ENCODE results near the gene SATB1. TPM values are rescaled to one million over a fixed set of nuclear protein-coding genes. Genes with fewer than 3 reads are reported as not detected.

SATB1 gene
- total and polyA plus RNA-seq, 2 of the 8 experiments (the other 6 are each of a cell fraction or from before 2014, with no cell fraction given) = 18.8 to 28.0 TPM

DNA sequence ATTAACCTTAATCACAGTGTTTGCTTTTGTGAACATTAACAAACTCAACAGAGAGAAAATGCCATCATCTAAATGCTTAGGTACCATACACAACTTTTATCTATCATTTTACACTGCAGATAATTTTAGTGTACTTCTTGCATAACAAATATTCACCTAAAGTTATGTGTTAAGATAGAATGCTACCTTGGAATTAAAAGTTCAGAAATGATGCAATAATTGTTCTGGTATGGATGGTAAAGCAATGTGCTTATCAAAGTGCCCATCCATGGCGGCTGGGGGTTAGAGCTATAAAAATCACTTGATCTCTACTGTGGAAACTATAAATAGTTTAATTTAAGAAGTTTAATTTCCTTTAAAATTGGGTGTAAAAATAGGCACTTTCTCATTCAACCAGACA is 28.7 kb downstream of the SATB1 start:
- no peak overlapping the region for H2AK5ac ChIP-seq (ENCODE audit: low read depth, low read length)
- POLR2A ChIA-PET (ENCODE audit: partially characterized antibody) = no interaction called here
- no peak overlapping the region for H3K14ac ChIP-seq (ENCODE audit: insufficient read length)
- CTCF ChIA-PET (ENCODE audit: partially characterized antibody) = interaction anchor here (1.3 kb wide), 2 partner anchors 356 to 361 kb away, joined by 3 read pairs; no protein-coding TSS in a partner anchor
- H3K9me3 ChIP-seq (ENCODE audit: insufficient read depth in 2 of 2, low read depth in 1 of 2, low read length in 1 of 2) = no peaks in the 10 kb centered on the region
- H2BK15ac ChIP-seq (ENCODE audit: low read length) = no peak overlapping the region
- no peak overlapping the region for H3K9ac ChIP-seq (replicated peaks in 1 of 4; ENCODE audit: extremely low read depth in 1 of 4, low read depth in 3 of 4, low read length in 3 of 4)
- FAIRE-seq = no peak
- no peaks in the 10 kb centered on the region for H3K23me2 ChIP-seq (ENCODE audit: low read depth, low read length)
- WGBS, 2 experiments (ENCODE audit: extremely low coverage in 1 of 2, insufficient coverage in 1 of 2, insufficient read length in 1 of 2, insufficient replicate concordance in 2 of 2, low coverage in 1 of 2, low lambda C conversion rate in 2 of 2, missing lambda C conversion rate in 1 of 2) = 0% methylated on average over 1 of the region's 1 CpG; no CpG with 5 or more reads in 1 of the 2 experiments
- no peak overlapping the region for H3K56ac ChIP-seq (replicated peaks; ENCODE audit: insufficient read length, low read depth, low read length)
- H4K20me1 ChIP-seq (replicated peaks in 1 of 2; ENCODE audit: control insufficient read depth in 1 of 2, insufficient read depth in 2 of 2, low read length in 2 of 2) = no peaks in the 10 kb centered on the region
- no peak overlapping the region for H4K91ac ChIP-seq (replicated peaks; ENCODE audit: insufficient read length, low read length)
- H3K4me2 ChIP-seq (ENCODE audit: insufficient read depth in 1 of 2, low read depth in 2 of 2, low read length in 2 of 2) = no peak overlapping the region
- H2AFZ ChIP-seq (ENCODE audit: low read length) = no peak overlapping the region
- H2BK20ac ChIP-seq (ENCODE audit: low read length) = no peak overlapping the region
- H3K79me2 ChIP-seq (ENCODE audit: control insufficient read depth in 1 of 2, insufficient read depth in 2 of 2, low read length in 2 of 2) = no peaks in the 10 kb centered on the region
- H3K27ac ChIP-seq (ENCODE audit: low read depth, low read length) = no peak overlapping the region
- no peaks in the 10 kb centered on the region for H3K27me3 ChIP-seq (replicated peaks in 1 of 4; ENCODE audit: control insufficient read depth in 3 of 4, extremely low read depth in 1 of 4, insufficient read depth in 3 of 4, low read length in 3 of 4)
- DNase-seq (ENCODE audit: low read depth in 1 of 2, low spot score in 2 of 2) = no peak
- H2BK120ac ChIP-seq (replicated peaks; ENCODE audit: low read depth, low read length) = no peak overlapping the region
- no peak overlapping the region for H2BK12ac ChIP-seq (ENCODE audit: low read depth, low read length)
- no peak overlapping the region for H4K5ac ChIP-seq (ENCODE audit: insufficient read length, low read depth, low read length)
- no peak overlapping the region for H3K4me3 ChIP-seq (ENCODE audit: extremely low read depth in 1 of 4, insufficient read depth in 2 of 4, low read depth in 3 of 4, low read length in 4 of 4)
- no peak overlapping the region for H2BK5ac ChIP-seq (ENCODE audit: low read depth, low read length)
- no peak overlapping the region for H4K8ac ChIP-seq (ENCODE audit: extremely low read depth, insufficient read depth, low read length)
- peaks cover 3 to 7% (median 4%) of the 10 kb centered on the region in 4 experiments; a peak in 5 of 8 replicates for H3K36me3 ChIP-seq (ENCODE audit: control insufficient read depth in 2 of 4, insufficient read depth in 4 of 4, low read length in 3 of 4)
- no peak overlapping the region for H3K18ac ChIP-seq (ENCODE audit: extremely low read depth, low read length)
- no peaks in the 10 kb centered on the region for H3K4me1 ChIP-seq (replicated peaks in 1 of 4; ENCODE audit: control insufficient read depth in 3 of 4, insufficient read depth in 4 of 4, low read length in 3 of 4)
- H3K4ac ChIP-seq (replicated peaks; ENCODE audit: insufficient read length, low read depth, low read length) = no peak overlapping the region
- no peaks in the 10 kb centered on the region for H3K79me1 ChIP-seq (ENCODE audit: low read depth, low read length)
- H3K23ac ChIP-seq (ENCODE audit: insufficient read length) = no peak overlapping the region
- TF ChIP-seq TCF12 (IDR thresholded peaks at IDR 0.05; ENCODE audit: low read depth, low read length) (no peak), TEAD4 (IDR thresholded peaks at IDR 0.05; ENCODE audit: low read depth, low read length) (no peak), CBX8 (IDR thresholded peaks at IDR 0.05; ENCODE audit: borderline replicate concordance, low read depth, low read length) (no peak), CBX5 (IDR thresholded peaks at IDR 0.05; ENCODE audit: low read depth, low read length) (no peak), ASH2L (IDR thresholded peaks at IDR 0.05; ENCODE audit: low read length) (no peak), RFX5 (IDR thresholded peaks at IDR 0.05; ENCODE audit: borderline replicate concordance, low read depth, low read length) (no peak), MAFK (IDR thresholded peaks at IDR 0.05; ENCODE audit: low read depth, low read length) (no peak), SP4 (IDR thresholded peaks at IDR 0.05; ENCODE audit: low read length) (no peak), RNF2 (IDR thresholded peaks at IDR 0.05; ENCODE audit: borderline replicate concordance, low read depth, low read length, missing control alignments, poor library complexity, severe bottlenecking) (no peak), SUZ12 (IDR thresholded peaks at IDR 0.05; ENCODE audit: low read length) (no peak), SP1 (IDR thresholded peaks at IDR 0.05; ENCODE audit: low read depth, low read length) (no peak), SP2 (IDR thresholded peaks at IDR 0.05; ENCODE audit: low read length) (no peak)
- TF ChIP-seq, protein P1, sequence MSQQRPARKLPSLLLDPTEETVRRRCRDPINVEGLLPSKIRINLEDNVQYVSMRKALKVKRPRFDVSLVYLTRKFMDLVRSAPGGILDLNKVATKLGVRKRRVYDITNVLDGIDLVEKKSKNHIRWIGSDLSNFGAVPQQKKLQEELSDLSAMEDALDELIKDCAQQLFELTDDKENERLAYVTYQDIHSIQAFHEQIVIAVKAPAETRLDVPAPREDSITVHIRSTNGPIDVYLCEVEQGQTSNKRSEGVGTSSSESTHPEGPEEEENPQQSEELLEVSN (IDR thresholded peaks at IDR 0.05) = no peak
- TF ChIP-seq, protein P2, sequence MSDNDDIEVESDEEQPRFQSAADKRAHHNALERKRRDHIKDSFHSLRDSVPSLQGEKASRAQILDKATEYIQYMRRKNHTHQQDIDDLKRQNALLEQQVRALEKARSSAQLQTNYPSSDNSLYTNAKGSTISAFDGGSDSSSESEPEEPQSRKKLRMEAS (IDR thresholded peaks at IDR 0.05) = no peak

Measured in H1 (cell line).